Central memory CD8-positive, alpha-beta T cell (primary cell): Measurements from ENCODE around the gene ZNF679.
"Not testable (repeated sequence)": the region's sequence is repeated elsewhere in the genome, so short reads cannot be mapped to it uniquely, and the experiment has no call there.

Source experiments
- ATAC-seq: fragments of 150-1000 bp; cut with Tn5 transposase; replicated peaks from 2 replicates; pipeline ENCODE4 v1.10.0; 2022; ENCODE audit warnings: mild to moderate bottlenecking, moderate FRiP score, moderate number of reproducible peaks; ENCODE audit not compliant: poor library complexity, severe bottlenecking; ENCODE audit errors: extremely low read depth
- DNase-seq, 2 donors: peaks; one replicate each; pipeline ENCODE4 v3.0.0; 2021; ENCODE audit warnings: low spot score in 2 of 2
- H3K27ac Mint-ChIP-seq: one replicate; pipeline ENCODE4 v1.8.0; 2022; ENCODE audit warnings: low read depth, mild to moderate bottlenecking, moderate library complexity, mixed read lengths
- H3K27me3 Mint-ChIP-seq: one replicate; pipeline ENCODE4 v1.8.0; 2022; ENCODE audit warnings: mixed read lengths
- H3K36me3 Mint-ChIP-seq: one replicate; pipeline ENCODE4 v1.8.0; 2022; ENCODE audit warnings: mild to moderate bottlenecking, moderate library complexity, mixed read lengths; ENCODE audit not compliant: insufficient read depth
- H3K4me1 Mint-ChIP-seq: one replicate; pipeline ENCODE4 v1.8.0; 2022; ENCODE audit warnings: mixed read lengths
- H3K4me3 Mint-ChIP-seq: one replicate; pipeline ENCODE4 v1.8.0; 2022; ENCODE audit warnings: mild to moderate bottlenecking, moderate library complexity, mixed read lengths
- H3K9me3 Mint-ChIP-seq: one replicate; pipeline ENCODE4 v1.8.0; 2022; ENCODE audit warnings: mixed read lengths

ZNF679 gene

GRCh38 chr7:64316031-64316742, 87.9 kb downstream of the ZNF679 start:
- not testable (repeated sequence) for H3K27me3 Mint-ChIP-seq, H3K27ac Mint-ChIP-seq, ATAC-seq, DNase-seq, H3K4me3 Mint-ChIP-seq, H3K36me3 Mint-ChIP-seq, H3K9me3 Mint-ChIP-seq
- peaks cover 17% of the 10 kb centered on the region for H3K4me1 Mint-ChIP-seq
